Fibroblast of lung (primary cell): ENCODE data around the gene OIT3. TPM values are rescaled to one million over a fixed set of nuclear protein-coding genes. Genes with fewer than 3 reads are reported as not detected.

Source experiments
- DNase-seq, 2 donors: peaks; one replicate each; pipeline versions ENCODE4 v3.0.0 to v3.0.0-alpha.2; 2010; ENCODE audit warnings: low read depth in 2 of 2
- H2AFZ ChIP-seq: 2 replicates; pipeline ENCODE4 v1.5.1; 2012; ENCODE audit warnings: low read length, control low read depth, inconsistent platforms
- H3K27ac ChIP-seq: 2 replicates; pipeline ENCODE4 v1.5.1; 2011; ENCODE audit warnings: low read length, control low read depth; ENCODE audit not compliant: insufficient read depth
- H3K27me3 ChIP-seq: 2 replicates; pipeline ENCODE4 v1.5.1; 2011; ENCODE audit warnings: mild to moderate bottlenecking, low read length; ENCODE audit not compliant: control insufficient read depth, insufficient read depth
- H3K36me3 ChIP-seq: 2 replicates; pipeline ENCODE4 v1.5.1; 2011; ENCODE audit warnings: low read length; ENCODE audit not compliant: control insufficient read depth, insufficient read depth
- H3K4me1 ChIP-seq: 2 replicates; pipeline ENCODE4 v1.5.1; 2011; ENCODE audit warnings: low read length; ENCODE audit not compliant: control insufficient read depth, insufficient read depth; ENCODE audit errors: extremely low read depth
- H3K4me2 ChIP-seq: 2 replicates; pipeline ENCODE4 v1.5.1; 2011; ENCODE audit warnings: low read length, control low read depth; ENCODE audit not compliant: insufficient read depth; ENCODE audit errors: extremely low read depth
- H3K4me3 ChIP-seq, 4 experiments: fragments of 200-600 bp in 1 of 4; sonication (generic) in 1 of 4; replicated peaks in 1 of 4; 2 replicates each; pipeline ENCODE4 v1.5.1; 2011 to 2016; ENCODE audit warnings: low read length in 4 of 4, low read depth in 3 of 4, mild to moderate bottlenecking in 3 of 4, control low read depth in 2 of 4, inconsistent platforms in 1 of 4, mixed read lengths in 1 of 4; ENCODE audit not compliant: insufficient read depth in 1 of 4; ENCODE audit errors: control extremely low read depth in 1 of 4
- H3K79me2 ChIP-seq: 2 replicates; pipeline ENCODE4 v1.5.1; 2012; ENCODE audit warnings: mild to moderate bottlenecking, low read length, inconsistent platforms; ENCODE audit not compliant: control insufficient read depth, insufficient read depth
- H3K9ac ChIP-seq: 2 replicates; pipeline ENCODE4 v1.5.1; 2011; ENCODE audit warnings: mild to moderate bottlenecking, low read length, control low read depth; ENCODE audit not compliant: insufficient read depth
- H3K9me3 ChIP-seq: 2 replicates; pipeline ENCODE4 v1.5.1; 2012; ENCODE audit warnings: low read depth, low read length; ENCODE audit not compliant: control insufficient read depth, insufficient read depth
- H4K20me1 ChIP-seq: 2 replicates; pipeline ENCODE4 v1.5.1; 2011; ENCODE audit warnings: low read length; ENCODE audit not compliant: control insufficient read depth, insufficient read depth; ENCODE audit errors: extremely low read depth
- CTCF ChIP-seq, 2 donors: IDR thresholded peaks in 1 of 2; conservative IDR thresholded peaks in 1 of 2; 1 replicate in 1 of 2; 2 replicates in 1 of 2; pipeline ENCODE4 v1.5.1; 2011 to 2012; ENCODE audit warnings: low read length in 2 of 2, control low read depth in 1 of 2, inconsistent platforms in 1 of 2, low read depth in 1 of 2, mild to moderate bottlenecking in 1 of 2
- EZH2 ChIP-seq: IDR thresholded peaks from 2 replicates; pipeline ENCODE4 v1.5.1; 2012; ENCODE audit warnings: low read length, control low read depth, mild to moderate bottlenecking; ENCODE audit errors: missing control alignments
- polyA plus RNA-seq, 2 donors: library from polyadenylated mRNA; depleted of rRNA in 1 of 2; stranded (reverse) in 1 of 2; unstranded in 1 of 2; fragments of >200 nt; gene quantifications; 2 replicates each; pipeline ENCODE4 v1.2.1, GENCODE V29; 2011 to 2012; ENCODE audit warnings: missing spikeins in 1 of 2
- total RNA-seq: library from RNA; depleted of rRNA; stranded (reverse); fragments of >200 nt; gene quantifications from 2 replicates; pipeline ENCODE4 v1.2.1, GENCODE V29; 2014

The OIT3 gene
- total and polyA plus RNA-seq, 2 donors (not counting 1 experiment from before 2014, with no cell fraction given) = under 0.01 to 0.02 TPM

DNA sequence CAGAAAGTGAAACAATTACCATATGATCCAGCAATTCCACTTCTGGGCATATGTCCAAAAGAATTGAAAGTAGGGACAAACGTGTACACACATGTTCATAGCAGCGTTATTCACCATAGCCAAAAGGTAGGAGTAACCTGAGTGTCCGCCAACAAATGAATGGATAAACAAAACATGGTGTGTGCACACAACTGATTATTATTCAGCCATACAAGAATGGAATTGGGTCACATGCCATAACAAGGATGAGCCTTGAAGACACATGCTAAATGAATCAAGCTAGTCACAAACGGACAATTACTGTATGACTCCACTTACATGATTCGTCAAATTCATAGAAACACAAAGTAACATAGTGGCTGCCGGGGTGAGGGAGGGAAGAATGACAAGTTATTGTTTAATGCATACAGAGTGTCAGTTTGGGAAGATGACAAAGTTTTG is 4.1 kb upstream of the OIT3 start:
- no peak overlapping the region for H3K9ac ChIP-seq
- no peak overlapping the region for H3K4me3 ChIP-seq
- no peaks in the 10 kb centered on the region for H3K4me1 ChIP-seq
- TF ChIP-seq CTCF (conservative IDR thresholded peaks at IDR 0.05 in 1 of 2, IDR thresholded peaks at IDR 0.05 in 1 of 2; ENCODE audit: low read depth in 1 of 2, low read length in 2 of 2) = no peak
- TF ChIP-seq EZH2 = no peak
- no peaks in the 10 kb centered on the region for H3K9me3 ChIP-seq
- DNase-seq = peak; percentile 28 to 31
- no peak overlapping the region for H2AFZ ChIP-seq
- no peaks in the 10 kb centered on the region for H4K20me1 ChIP-seq
- no peaks in the 10 kb centered on the region for H3K36me3 ChIP-seq
- no peak overlapping the region for H3K4me2 ChIP-seq
- no peak overlapping the region for H3K27ac ChIP-seq
- no peaks in the 10 kb centered on the region for H3K27me3 ChIP-seq
- no peaks in the 10 kb centered on the region for H3K79me2 ChIP-seq

DNA sequence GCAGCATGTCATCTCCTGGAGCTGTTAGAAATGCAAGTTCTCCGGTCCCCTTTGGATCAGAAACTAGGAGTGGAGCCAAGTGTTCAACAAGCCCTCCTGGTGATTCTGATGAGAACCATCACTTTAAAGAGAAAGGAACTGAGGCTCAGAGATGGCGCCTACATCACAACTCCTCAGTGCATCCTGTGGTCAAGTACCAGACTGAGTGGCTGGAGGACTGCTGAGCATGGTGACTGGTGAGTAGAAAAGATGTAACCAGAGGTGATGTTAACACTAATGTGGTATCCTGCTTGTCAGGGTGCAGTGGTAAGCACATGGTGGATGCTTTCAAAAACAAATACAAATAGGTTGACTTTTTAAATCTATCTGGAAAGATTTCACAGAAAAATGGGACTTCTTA is 3.5 kb upstream of the OIT3 start:
- H3K9ac ChIP-seq = no peak overlapping the region
- no peak overlapping the region for H2AFZ ChIP-seq
- TF ChIP-seq EZH2 (no peak), CTCF (conservative IDR thresholded peaks at IDR 0.05 in 1 of 2, IDR thresholded peaks at IDR 0.05 in 1 of 2; ENCODE audit: low read depth in 1 of 2, low read length in 2 of 2) (no peak)
- H3K9me3 ChIP-seq = no peaks in the 10 kb centered on the region
- no peak overlapping the region for H3K4me3 ChIP-seq
- no peaks in the 10 kb centered on the region for H3K4me1 ChIP-seq
- no peaks in the 10 kb centered on the region for H4K20me1 ChIP-seq
- no peak overlapping the region for H3K4me2 ChIP-seq
- no peaks in the 10 kb centered on the region for H3K27me3 ChIP-seq
- no peaks in the 10 kb centered on the region for H3K36me3 ChIP-seq
- no peak overlapping the region for H3K27ac ChIP-seq
- no peaks in the 10 kb centered on the region for H3K79me2 ChIP-seq
- no peak for DNase-seq

GRCh38 chr10:72895236-72895850 is 1.8 kb downstream of the OIT3 start:
- Histone ChIP-seq H3K9me3 (no peaks in the 10 kb centered on the region), H3K27ac (no peak overlapping the region), H3K4me2 (no peak overlapping the region), H3K4me1 (no peaks in the 10 kb centered on the region), H4K20me1 (no peaks in the 10 kb centered on the region), H2AFZ (no peak overlapping the region), H3K27me3 (no peaks in the 10 kb centered on the region), H3K4me3 (no peak overlapping the region), H3K9ac (no peak overlapping the region), H3K79me2 (no peaks in the 10 kb centered on the region), H3K36me3 (no peaks in the 10 kb centered on the region)
- no peak for TF ChIP-seq EZH2
- TF ChIP-seq CTCF (conservative IDR thresholded peaks at IDR 0.05 in 1 of 2, IDR thresholded peaks at IDR 0.05 in 1 of 2; ENCODE audit: low read depth in 1 of 2, low read length in 2 of 2) = no peak
- DNase-seq = no peak
